Panc1 (cell line): ENCODE data around the gene VSTM1. TPM values are rescaled to one million over a fixed set of nuclear protein-coding genes. Genes with fewer than 3 reads are reported as not detected.

Experiments used
- ATAC-seq: fragments of 200-7000 bp; cut with Tn5 transposase; 2 replicates; pipeline ENCODE4 v1.9.1; 2020; ENCODE audit warnings: mild to moderate bottlenecking, moderate library complexity
- BruUV-seq: library from RNA; stranded (reverse); fragments of 400-500 nt; replicated peaks from 2 replicates; lab custom pipeline; 2021; lab: Mats Ljungman, UMichigan
- CTCF ChIA-PET: fragments of 300-600 bp; sonication (Branson Sonifier 250); formaldehyde crosslinking; loops from one replicate; lab custom pipeline; 2022; ENCODE audit warnings: antibody characterized with exemption; lab: Charles Lee
- POLR2A ChIA-PET: fragments of 300-600 bp; sonication (Branson Sonifier 250); formaldehyde crosslinking; loops from one replicate; lab custom pipeline; 2022; ENCODE audit warnings: antibody characterized with exemption; lab: Charles Lee
- DNase-seq: peaks from one replicate; pipeline ENCODE4 v3.0.0-alpha.2; 2010; ENCODE audit warnings: low read depth, low spot score
- H3K27ac ChIP-seq: 2 replicates; pipeline ENCODE4 v1.5.1; 2011; ENCODE audit warnings: mild to moderate bottlenecking, low read length, inconsistent platforms
- H3K27me3 ChIP-seq: fragments of 200-500 bp; sonication (Bioruptor generic); 2 replicates; pipeline ENCODE4 v1.6.0; 2014; ENCODE audit warnings: low read length, inconsistent platforms; ENCODE audit not compliant: control insufficient read depth, insufficient read depth
- H3K36me3 ChIP-seq: fragments of 200-500 bp; sonication (Bioruptor generic); 2 replicates; pipeline ENCODE4 v1.5.1; 2014; ENCODE audit warnings: inconsistent platforms, mild to moderate bottlenecking, low read length, moderate library complexity; ENCODE audit not compliant: control insufficient read depth, insufficient read depth
- H3K4me1 ChIP-seq: 2 replicates; pipeline ENCODE4 v1.5.1; 2011; ENCODE audit warnings: inconsistent platforms, mild to moderate bottlenecking, low read length, moderate library complexity; ENCODE audit not compliant: control insufficient read depth, insufficient read depth
- H3K4me3 ChIP-seq, 2 experiments: 2 replicates each; pipeline ENCODE4 v1.5.1; 2011 to 2012; ENCODE audit warnings: low read depth in 2 of 2, low read length in 2 of 2, mild to moderate bottlenecking in 2 of 2, inconsistent platforms in 1 of 2, moderate library complexity in 1 of 2
- H3K9me3 ChIP-seq: fragments of 200-500 bp; sonication (Bioruptor generic); 2 replicates; pipeline ENCODE4 v1.5.1; 2014; ENCODE audit warnings: low read depth, mild to moderate bottlenecking, inconsistent platforms, low read length, moderate library complexity; ENCODE audit not compliant: control insufficient read depth, insufficient read depth
- POLR2AphosphoS5 ChIP-seq: IDR thresholded peaks from 2 replicates; pipeline ENCODE4 v1.6.1; 2012; ENCODE audit warnings: mild to moderate bottlenecking, low read depth, low read length, moderate library complexity
- SIN3A ChIP-seq: IDR thresholded peaks from 2 replicates; pipeline ENCODE4 v1.6.1; 2012; ENCODE audit warnings: low read depth, mild to moderate bottlenecking, low read length, moderate library complexity, borderline replicate concordance; ENCODE audit not compliant: insufficient read depth
- TCF7L2 ChIP-seq: IDR thresholded peaks from 2 replicates; pipeline ENCODE4 v1.6.1; 2011; ENCODE audit warnings: mild to moderate bottlenecking, low read depth, low read length, inconsistent platforms
- in situ Hi-C: cut with HindIII; loops from 2 replicates; pipeline ENCODE4 v1.10.0; 2016; ENCODE audit warnings: low sequenced_read_pairs, low pct_unique_long_range_greater_than_20kb
- intact Hi-C: fragments of 100-400 bp; cut with micrococcal nuclease; formaldehyde crosslinking; loops from one replicate; pipeline ENCODE4 v1.10.0; 2022; ENCODE audit not compliant: unreplicated experiment
- total RNA-seq: library from RNA; stranded (reverse); gene quantifications from one replicate; pipeline ENCODE4 v1.2.1, GENCODE V29; 2021; ENCODE audit not compliant: unreplicated experiment
- TF ChIP-seq, protein P1 (sequence below), 2 experiments: IDR thresholded peaks; 2 replicates each; pipeline ENCODE4 v1.6.1; 2011 to 2012; ENCODE audit warnings: low read depth in 2 of 2, control low read depth in 1 of 2, low read length in 1 of 2, mild to moderate bottlenecking in 1 of 2, moderate library complexity in 1 of 2; ENCODE audit not compliant: insufficient read depth in 1 of 2
- TF ChIP-seq, protein P2 (sequence below): fragments of 450-650 bp; IDR thresholded peaks from 2 replicates; pipeline ENCODE4 v1.5.1; 2017; ENCODE audit warnings: mild to moderate bottlenecking

VSTM1 gene
- total RNA-seq, 1 experiment from 2014 or later = 1.5 TPM

DNA sequence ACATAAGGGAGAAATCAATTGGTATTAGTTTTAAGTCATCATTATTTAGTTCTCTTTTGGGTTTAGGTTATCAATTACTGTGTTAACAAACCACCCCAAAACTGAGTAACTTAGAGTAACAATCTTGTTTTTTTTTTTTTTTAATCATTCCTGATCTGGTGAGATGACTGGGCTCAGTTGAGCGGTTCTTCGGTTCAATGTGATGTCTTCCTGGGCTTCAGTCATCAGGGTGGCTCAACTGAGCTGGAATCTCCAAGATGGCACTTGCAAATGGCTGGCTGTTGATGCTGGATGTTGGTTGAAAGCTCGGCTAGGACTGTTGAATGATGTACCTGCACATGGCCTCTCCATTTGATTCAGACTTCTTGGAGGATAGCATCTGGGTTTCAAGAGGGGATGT, 20.7 kb upstream of the VSTM1 start:
- CTCF ChIA-PET = interaction anchor here (0.7 kb wide), 1 partner anchor 105 kb away, joined by 4 read pairs; no protein-coding TSS in a partner anchor
- no TSS peak for BruUV-seq

DNA sequence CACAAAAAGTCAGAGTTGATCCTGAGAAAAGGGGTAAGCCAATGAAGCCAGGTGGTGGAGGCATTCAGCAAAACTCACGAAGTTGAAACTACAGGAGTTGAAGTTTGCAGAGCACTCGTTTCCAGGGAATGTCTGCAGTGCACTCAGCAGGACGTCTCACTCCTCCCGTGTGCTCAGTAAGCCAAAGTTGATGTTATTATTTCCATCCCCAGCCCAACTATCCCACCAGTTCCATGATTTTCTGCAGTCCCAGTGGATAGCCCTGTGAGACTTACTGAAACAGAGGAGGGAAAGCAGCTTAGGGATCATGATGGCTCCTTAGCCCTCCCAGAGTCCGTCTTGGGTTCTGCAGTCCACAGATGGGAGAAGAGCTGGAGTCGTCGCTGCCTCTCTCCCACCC, 17.3 kb upstream of the VSTM1 start, which contains the start of gene TARM1:
TARM1 (minus strand) TSS at position 334 of the 400 bp plus-strand sequence; CDS start at position 309, 25 bp downstream.
- no peak for TF ChIP-seq TCF7L2
- TF ChIP-seq, protein P1, sequence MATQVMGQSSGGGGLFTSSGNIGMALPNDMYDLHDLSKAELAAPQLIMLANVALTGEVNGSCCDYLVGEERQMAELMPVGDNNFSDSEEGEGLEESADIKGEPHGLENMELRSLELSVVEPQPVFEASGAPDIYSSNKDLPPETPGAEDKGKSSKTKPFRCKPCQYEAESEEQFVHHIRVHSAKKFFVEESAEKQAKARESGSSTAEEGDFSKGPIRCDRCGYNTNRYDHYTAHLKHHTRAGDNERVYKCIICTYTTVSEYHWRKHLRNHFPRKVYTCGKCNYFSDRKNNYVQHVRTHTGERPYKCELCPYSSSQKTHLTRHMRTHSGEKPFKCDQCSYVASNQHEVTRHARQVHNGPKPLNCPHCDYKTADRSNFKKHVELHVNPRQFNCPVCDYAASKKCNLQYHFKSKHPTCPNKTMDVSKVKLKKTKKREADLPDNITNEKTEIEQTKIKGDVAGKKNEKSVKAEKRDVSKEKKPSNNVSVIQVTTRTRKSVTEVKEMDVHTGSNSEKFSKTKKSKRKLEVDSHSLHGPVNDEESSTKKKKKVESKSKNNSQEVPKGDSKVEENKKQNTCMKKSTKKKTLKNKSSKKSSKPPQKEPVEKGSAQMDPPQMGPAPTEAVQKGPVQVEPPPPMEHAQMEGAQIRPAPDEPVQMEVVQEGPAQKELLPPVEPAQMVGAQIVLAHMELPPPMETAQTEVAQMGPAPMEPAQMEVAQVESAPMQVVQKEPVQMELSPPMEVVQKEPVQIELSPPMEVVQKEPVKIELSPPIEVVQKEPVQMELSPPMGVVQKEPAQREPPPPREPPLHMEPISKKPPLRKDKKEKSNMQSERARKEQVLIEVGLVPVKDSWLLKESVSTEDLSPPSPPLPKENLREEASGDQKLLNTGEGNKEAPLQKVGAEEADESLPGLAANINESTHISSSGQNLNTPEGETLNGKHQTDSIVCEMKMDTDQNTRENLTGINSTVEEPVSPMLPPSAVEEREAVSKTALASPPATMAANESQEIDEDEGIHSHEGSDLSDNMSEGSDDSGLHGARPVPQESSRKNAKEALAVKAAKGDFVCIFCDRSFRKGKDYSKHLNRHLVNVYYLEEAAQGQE (IDR thresholded peaks at IDR 0.05; ENCODE audit: insufficient read depth in 1 of 2, low read depth in 2 of 2, low read length in 1 of 2) = no peak
- TF ChIP-seq, protein P2, sequence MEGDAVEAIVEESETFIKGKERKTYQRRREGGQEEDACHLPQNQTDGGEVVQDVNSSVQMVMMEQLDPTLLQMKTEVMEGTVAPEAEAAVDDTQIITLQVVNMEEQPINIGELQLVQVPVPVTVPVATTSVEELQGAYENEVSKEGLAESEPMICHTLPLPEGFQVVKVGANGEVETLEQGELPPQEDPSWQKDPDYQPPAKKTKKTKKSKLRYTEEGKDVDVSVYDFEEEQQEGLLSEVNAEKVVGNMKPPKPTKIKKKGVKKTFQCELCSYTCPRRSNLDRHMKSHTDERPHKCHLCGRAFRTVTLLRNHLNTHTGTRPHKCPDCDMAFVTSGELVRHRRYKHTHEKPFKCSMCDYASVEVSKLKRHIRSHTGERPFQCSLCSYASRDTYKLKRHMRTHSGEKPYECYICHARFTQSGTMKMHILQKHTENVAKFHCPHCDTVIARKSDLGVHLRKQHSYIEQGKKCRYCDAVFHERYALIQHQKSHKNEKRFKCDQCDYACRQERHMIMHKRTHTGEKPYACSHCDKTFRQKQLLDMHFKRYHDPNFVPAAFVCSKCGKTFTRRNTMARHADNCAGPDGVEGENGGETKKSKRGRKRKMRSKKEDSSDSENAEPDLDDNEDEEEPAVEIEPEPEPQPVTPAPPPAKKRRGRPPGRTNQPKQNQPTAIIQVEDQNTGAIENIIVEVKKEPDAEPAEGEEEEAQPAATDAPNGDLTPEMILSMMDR = no peak
- TF ChIP-seq POLR2AphosphoS5 = no peak
- no peak for TF ChIP-seq SIN3A
- DNase-seq = no peak
- H3K9me3 ChIP-seq = peaks cover 23% of the 10 kb centered on the region
- no TSS peak for BruUV-seq
- no peak within 1 kb of the TSS for H3K4me3 ChIP-seq
- intact Hi-C loops (no loop called here), in situ Hi-C loops (no loop called here)
- no peak for ATAC-seq
- no peaks in the 10 kb centered on the region for H3K4me1 ChIP-seq
- no peaks in the 10 kb centered on the region for H3K36me3 ChIP-seq
- no peaks in the 10 kb centered on the region for H3K27me3 ChIP-seq
- ChIA-PET CTCF (interaction anchor here (1.5 kb wide), 1 partner anchor 15 kb away, joined by 7 read pairs; no protein-coding TSS in a partner anchor), POLR2A (no interaction called here)
- H3K27ac ChIP-seq = no peak within 1 kb of the TSS

More for the DNA sequence above, 20.7 kb upstream of the VSTM1 start:
- ATAC-seq (no peak), DNase-seq (no peak)
- no peak overlapping the region for H3K27ac ChIP-seq
- peaks cover 23% of the 10 kb centered on the region for H3K9me3 ChIP-seq
- no peak overlapping the region for H3K4me3 ChIP-seq
- in situ Hi-C loops = no loop called here
- no peaks in the 10 kb centered on the region for H3K36me3 ChIP-seq
- H3K4me1 ChIP-seq = 0 out of 2 replicates have a peak, but pooled peaks cover under 1% of the 10 kb centered on the region
- intact Hi-C loops = no loop called here
- TF ChIP-seq POLR2AphosphoS5 (no peak), SIN3A (no peak), TCF7L2 (no peak)
- TF ChIP-seq, protein P2 = no peak
- TF ChIP-seq, protein P1 (IDR thresholded peaks at IDR 0.05; ENCODE audit: insufficient read depth in 1 of 2, low read depth in 2 of 2, low read length in 1 of 2) = no peak
- no peaks in the 10 kb centered on the region for H3K27me3 ChIP-seq
- POLR2A ChIA-PET = no interaction called here
